ENCODE results near the gene LIMS1. TPM values are rescaled to one million over a fixed set of nuclear protein-coding genes. Genes with fewer than 3 reads are reported as not detected.
A peak's percentile ranks its signal among the peaks of the same experiment; 100 is the strongest.
"Not testable (repeated sequence)": the region's sequence is repeated elsewhere in the genome, so short reads cannot be mapped to it uniquely, and the experiment has no call there.

LIMS1 gene
- polyA plus RNA-seq, 1 experiment, result 95.0 TPM

- Histone ChIP-seq H3K4me3 (ENCODE audit: low read depth, low read length) (no peak overlapping the region), H3K27me3 (ENCODE audit: control insufficient read depth, insufficient read depth, low read length) (no peaks in the 10 kb centered on the region), H3K9me3 (ENCODE audit: control insufficient read depth, insufficient read depth, low read length) (no peaks in the 10 kb centered on the region), H3K27ac (ENCODE audit: low read depth, low read length) (no peak overlapping the region)
- no peak for DNase-seq (ENCODE audit: low read depth, low spot score)
- ChIA-PET CTCF (no interaction called here), POLR2A (no interaction called here)
- TF ChIP-seq CTCF (IDR thresholded peaks at IDR 0.05; ENCODE audit: low read depth, low read length), result no peak
These were observed 173.0 kb downstream of the LIMS1 start for GRCh38 chr2:108707300-108707699.

- H3K27me3 ChIP-seq (ENCODE audit: control insufficient read depth, insufficient read depth, low read length); POLR2A ChIA-PET; CTCF ChIA-PET; H3K4me3 ChIP-seq (ENCODE audit: low read depth, low read length); H3K27ac ChIP-seq (ENCODE audit: low read depth, low read length); H3K9me3 ChIP-seq (ENCODE audit: control insufficient read depth, insufficient read depth, low read length); DNase-seq (ENCODE audit: low read depth, low spot score): not testable (repeated sequence)
These were observed 182.7 kb downstream of the LIMS1 start for GRCh38 chr2:108716971-108717370.

- Histone ChIP-seq H3K9me3 (ENCODE audit: control insufficient read depth, insufficient read depth, low read length) (no peaks in the 10 kb centered on the region; the same call in 1 of the 2 replicates), H3K27me3 (ENCODE audit: control insufficient read depth, insufficient read depth, low read length) (no peaks in the 10 kb centered on the region), H3K27ac (ENCODE audit: low read depth, low read length) (peak within 1 kb of the TSS; percentile 93), H3K4me3 (ENCODE audit: low read depth, low read length) (peak within 1 kb of the TSS; percentile 85)
- no peak for TF ChIP-seq CTCF (IDR thresholded peaks at IDR 0.05; ENCODE audit: low read depth, low read length)
- ChIA-PET CTCF (no interaction called here), POLR2A (no interaction called here)
- peak; percentile 96 for DNase-seq (ENCODE audit: low read depth, low spot score)
These were observed 185.1 kb downstream of the LIMS1 start, which contains the start of gene RANBP2 for GRCh38 chr2:108719149-108720044. Gene RANBP2 (plus strand): TSS chr2:108719482. CDS start chr2:108719607, 125 bp downstream.

- H3K27ac ChIP-seq (ENCODE audit: low read depth, low read length); CTCF ChIA-PET; DNase-seq (ENCODE audit: low read depth, low spot score); H3K9me3 ChIP-seq (ENCODE audit: control insufficient read depth, insufficient read depth, low read length); H3K4me3 ChIP-seq (ENCODE audit: low read depth, low read length); H3K27me3 ChIP-seq (ENCODE audit: control insufficient read depth, insufficient read depth, low read length); POLR2A ChIA-PET: not testable (repeated sequence)
These were observed 191.8 kb downstream of the LIMS1 start for GRCh38 chr2:108726048-108726447.

GRCh38 chr2:108734656-108735055 is 200.4 kb downstream of the LIMS1 start:
- H3K27ac ChIP-seq (ENCODE audit: low read depth, low read length); H3K9me3 ChIP-seq (ENCODE audit: control insufficient read depth, insufficient read depth, low read length); CTCF ChIA-PET; POLR2A ChIA-PET; H3K4me3 ChIP-seq (ENCODE audit: low read depth, low read length); DNase-seq (ENCODE audit: low read depth, low spot score); H3K27me3 ChIP-seq (ENCODE audit: control insufficient read depth, insufficient read depth, low read length): not testable (repeated sequence)

Small RNA genes lying within 50 kb of the gene (small RNA-seq; reads per million reads assigned to genes)
- not detected for gene AC010095.1 (ENCODE audit: insufficient read length, low read depth)

Other genes with a start within 250 kb of the LIMS1 start
- gene SULT1C2, start 245.6 kb upstream of the LIMS1 start, polyA plus RNA-seq (2011; rRNA removed), result 0.04 and 0.11 TPM in 2 replicates
- gene SULT1C4, start 156.5 kb upstream of the LIMS1 start, polyA plus RNA-seq (2011; rRNA removed), result 4.0 and 4.1 TPM in 2 replicates
- gene GCC2, start 85.3 kb upstream of the LIMS1 start, polyA plus RNA-seq (2011; rRNA removed), result 13.2 and 19.5 TPM in 2 replicates
- 22.2 and 29.0 TPM in 2 replicates for gene RANBP2, start 185.0 kb downstream of the LIMS1 start, polyA plus RNA-seq (2011; rRNA removed)